Mesothelial cell of epicardium (in vitro differentiated cells): ENCODE measurements around the gene PGS1. TPM values are rescaled to one million over a fixed set of nuclear protein-coding genes. Genes with fewer than 3 reads are reported as not detected.

Experiments used
- DNase-seq, 2 experiments: peaks; one replicate each; pipeline ENCODE4 v3.0.0; 2021; ENCODE audit warnings: low spot score in 2 of 2; ENCODE audit not compliant: unreplicated experiment in 2 of 2
- H3K27ac Mint-ChIP-seq: 2 replicates; pipeline ENCODE4 v1.8.0; 2021; ENCODE audit warnings: mixed read lengths
- H3K27me3 Mint-ChIP-seq: 2 replicates; pipeline ENCODE4 v1.8.0; 2021; ENCODE audit warnings: low read depth, mixed read lengths
- H3K36me3 Mint-ChIP-seq: 2 replicates; pipeline ENCODE4 v1.8.0; 2021; ENCODE audit warnings: mixed read lengths
- H3K4me1 Mint-ChIP-seq: 2 replicates; pipeline ENCODE4 v1.8.0; 2021; ENCODE audit warnings: mixed read lengths
- H3K4me3 Mint-ChIP-seq: 2 replicates; pipeline ENCODE4 v1.8.0; 2021; ENCODE audit warnings: mild to moderate bottlenecking, moderate library complexity, mixed read lengths
- H3K9me3 Mint-ChIP-seq: 2 replicates; pipeline ENCODE4 v1.8.0; 2021; ENCODE audit warnings: mixed read lengths
- total RNA-seq: library from RNA; stranded (reverse); gene quantifications from 3 replicates; pipeline ENCODE4 v1.2.1, GENCODE V29; 2021
- TF ChIP-seq, protein P1 (sequence below): fragments of 200-600 bp; sonication (generic); IDR thresholded peaks from one replicate; pipeline ENCODE4 v1.5.0; 2021; ENCODE audit warnings: antibody characterized with exemption; ENCODE audit not compliant: unreplicated experiment

Gene PGS1
- total RNA-seq, 1 donor from 2014 or later, result 62.3 TPM

DNA sequence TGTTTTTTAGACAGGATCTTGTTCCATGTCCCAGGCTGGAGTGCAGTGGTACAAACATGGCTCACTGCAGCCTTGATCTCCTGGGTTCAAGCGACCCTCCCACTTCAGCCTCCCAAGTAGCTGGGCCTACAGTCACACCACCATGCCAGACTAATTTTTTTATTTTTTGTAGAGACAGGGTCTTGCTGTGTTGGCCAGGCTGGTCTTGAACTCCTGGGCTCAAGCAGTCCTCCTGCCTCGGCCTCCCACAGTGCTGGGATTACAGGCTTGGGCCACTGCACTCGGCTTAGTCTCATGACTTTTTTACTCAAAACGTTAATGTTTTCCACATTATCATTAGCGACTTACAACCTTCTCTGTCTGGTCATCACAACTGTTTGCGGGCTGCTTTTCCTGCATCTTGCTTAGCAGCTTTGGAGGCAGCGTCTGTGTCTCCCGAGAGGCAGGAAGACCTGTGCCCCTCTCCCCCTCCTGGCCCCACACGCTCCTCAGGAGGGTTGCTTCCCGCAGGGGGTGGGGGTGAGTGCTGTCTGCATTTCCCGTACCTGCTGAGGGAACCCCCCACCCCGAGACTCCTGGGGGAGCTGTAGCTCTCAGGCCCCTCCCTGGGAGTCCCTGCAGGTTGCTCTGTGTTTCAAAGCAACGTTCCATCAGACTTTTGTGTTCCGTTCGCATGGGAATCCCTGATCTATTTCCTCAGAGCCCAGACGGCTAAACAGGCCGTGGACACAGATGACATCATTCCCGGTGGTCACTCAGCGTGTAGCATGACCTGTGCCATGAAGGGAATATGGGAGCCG, 52.6 kb downstream of the PGS1 start:
- no peak for DNase-seq
- Mint-ChIP-seq H3K36me3 (peaks cover 11% of the 10 kb centered on the region), H3K4me1 (peaks cover 12% of the 10 kb centered on the region), H3K9me3 (no peaks in the 10 kb centered on the region), H3K4me3 (no peak overlapping the region), H3K27me3 (peaks cover 2% of the 10 kb centered on the region), H3K27ac (no peak overlapping the region)
- TF ChIP-seq, protein P1, sequence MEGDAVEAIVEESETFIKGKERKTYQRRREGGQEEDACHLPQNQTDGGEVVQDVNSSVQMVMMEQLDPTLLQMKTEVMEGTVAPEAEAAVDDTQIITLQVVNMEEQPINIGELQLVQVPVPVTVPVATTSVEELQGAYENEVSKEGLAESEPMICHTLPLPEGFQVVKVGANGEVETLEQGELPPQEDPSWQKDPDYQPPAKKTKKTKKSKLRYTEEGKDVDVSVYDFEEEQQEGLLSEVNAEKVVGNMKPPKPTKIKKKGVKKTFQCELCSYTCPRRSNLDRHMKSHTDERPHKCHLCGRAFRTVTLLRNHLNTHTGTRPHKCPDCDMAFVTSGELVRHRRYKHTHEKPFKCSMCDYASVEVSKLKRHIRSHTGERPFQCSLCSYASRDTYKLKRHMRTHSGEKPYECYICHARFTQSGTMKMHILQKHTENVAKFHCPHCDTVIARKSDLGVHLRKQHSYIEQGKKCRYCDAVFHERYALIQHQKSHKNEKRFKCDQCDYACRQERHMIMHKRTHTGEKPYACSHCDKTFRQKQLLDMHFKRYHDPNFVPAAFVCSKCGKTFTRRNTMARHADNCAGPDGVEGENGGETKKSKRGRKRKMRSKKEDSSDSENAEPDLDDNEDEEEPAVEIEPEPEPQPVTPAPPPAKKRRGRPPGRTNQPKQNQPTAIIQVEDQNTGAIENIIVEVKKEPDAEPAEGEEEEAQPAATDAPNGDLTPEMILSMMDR, result no peak

DNA sequence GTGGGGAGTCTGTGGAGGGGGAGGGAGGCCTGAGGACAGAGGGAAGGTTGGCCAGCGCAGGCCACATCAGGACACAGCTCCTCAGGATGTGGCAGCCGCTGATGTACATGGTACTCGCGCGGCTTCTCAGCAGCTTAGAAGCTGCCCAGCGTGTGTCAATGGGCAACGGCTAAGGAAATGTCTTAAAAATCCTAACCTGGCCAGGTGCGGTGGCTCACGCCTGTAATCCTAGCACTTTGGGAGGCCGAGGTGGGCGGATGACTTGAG, 53.2 kb downstream of the PGS1 start:
- DNase-seq, result no peak
- H3K4me1 Mint-ChIP-seq, result peaks cover 12% of the 10 kb centered on the region
- TF ChIP-seq, protein P1, result no peak
- peaks cover 11% of the 10 kb centered on the region for H3K36me3 Mint-ChIP-seq
- peaks cover 3% of the 10 kb centered on the region for H3K27me3 Mint-ChIP-seq
- no peaks in the 10 kb centered on the region for H3K9me3 Mint-ChIP-seq
- H3K27ac Mint-ChIP-seq, result no peak overlapping the region
- no peak overlapping the region for H3K4me3 Mint-ChIP-seq

DNA sequence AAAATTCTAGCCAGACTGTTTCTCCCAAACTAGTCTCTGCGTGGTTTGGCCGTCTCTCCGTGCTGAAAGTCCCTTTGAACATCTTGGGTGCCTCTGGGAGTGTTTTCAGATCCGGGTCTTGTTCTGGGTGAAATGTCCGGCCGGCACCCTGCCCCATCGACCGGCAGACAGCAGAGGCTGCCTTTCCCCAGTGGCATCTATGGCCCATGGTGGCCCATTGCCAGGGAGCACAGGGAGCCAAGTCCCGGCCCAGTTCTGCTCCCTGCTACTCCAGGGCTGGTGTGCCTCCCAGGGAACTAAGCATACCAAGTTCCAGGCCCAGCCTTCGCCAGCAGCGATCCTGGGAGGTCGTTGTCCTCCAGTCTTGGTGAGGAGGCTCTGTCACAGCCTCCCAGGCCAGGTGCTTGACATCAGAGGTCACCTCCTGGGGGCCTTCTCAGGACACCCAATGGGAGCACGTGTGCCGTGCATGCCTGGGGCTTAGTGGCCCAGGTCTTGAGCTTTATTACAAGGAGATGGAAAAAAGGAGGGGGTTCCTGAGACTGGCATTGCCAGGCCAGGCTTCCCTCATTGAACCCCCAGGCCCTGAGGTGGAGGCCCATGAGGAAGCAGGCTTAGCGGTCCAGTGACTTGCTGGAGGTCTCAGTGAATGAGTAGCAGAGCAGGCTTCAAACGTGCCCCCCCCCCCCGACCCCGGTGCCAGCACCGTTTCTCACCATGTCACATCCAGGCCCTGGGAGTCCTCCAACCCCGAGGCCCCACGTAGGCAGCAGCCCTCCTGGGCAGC, 54.0 kb downstream of the PGS1 start:
- TF ChIP-seq, protein P1, result no peak
- no peak overlapping the region for H3K27ac Mint-ChIP-seq
- peaks cover 12% of the 10 kb centered on the region for H3K4me1 Mint-ChIP-seq
- peaks cover 9% of the 10 kb centered on the region for H3K36me3 Mint-ChIP-seq
- H3K27me3 Mint-ChIP-seq, result peaks cover 6% of the 10 kb centered on the region
- no peak overlapping the region for H3K4me3 Mint-ChIP-seq
- no peaks in the 10 kb centered on the region for H3K9me3 Mint-ChIP-seq
- DNase-seq, result no peak

DNA sequence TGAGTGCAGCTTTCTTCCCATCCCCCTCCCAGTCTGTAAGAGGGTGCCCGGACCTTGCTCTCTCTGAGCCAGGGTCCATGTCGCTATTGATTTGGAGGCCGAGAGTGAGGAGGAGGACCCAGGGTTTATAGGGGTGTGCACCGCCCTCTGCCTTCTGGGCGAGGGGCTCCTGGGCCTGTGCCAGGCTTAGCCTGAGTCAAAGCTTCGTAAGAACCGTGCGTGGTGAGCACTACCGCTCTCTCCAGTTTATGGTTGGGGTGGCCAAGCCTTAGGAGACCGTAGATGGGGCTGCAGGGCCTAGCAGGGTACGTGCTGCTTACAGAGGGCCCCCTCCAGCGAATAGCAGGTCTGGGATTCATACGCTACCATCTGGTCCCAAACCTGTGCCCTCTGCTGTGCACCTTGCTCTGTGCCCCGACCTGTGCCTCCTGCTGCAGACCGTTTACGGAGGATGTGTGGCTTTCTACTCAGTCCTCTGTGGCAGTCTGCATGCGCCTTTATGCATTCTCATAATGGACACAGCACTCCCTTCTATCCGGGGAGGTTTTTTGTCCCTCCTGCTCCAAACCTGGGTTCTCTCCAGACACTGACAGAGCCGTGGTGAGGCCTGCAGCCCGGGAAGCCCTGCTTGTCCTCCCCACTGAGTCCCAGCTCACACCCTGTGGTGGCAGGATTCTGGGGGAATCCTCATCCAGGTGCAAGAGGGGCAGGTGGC, 54.7 kb downstream of the PGS1 start:
- H3K36me3 Mint-ChIP-seq, result peaks cover 9% of the 10 kb centered on the region
- TF ChIP-seq, protein P1, result no peak
- no peak for DNase-seq
- peaks cover 11% of the 10 kb centered on the region for H3K4me1 Mint-ChIP-seq
- peaks cover 6% of the 10 kb centered on the region for H3K27me3 Mint-ChIP-seq
- no peaks in the 10 kb centered on the region for H3K9me3 Mint-ChIP-seq
- no peak overlapping the region for H3K27ac Mint-ChIP-seq
- H3K4me3 Mint-ChIP-seq, result no peak overlapping the region

DNA sequence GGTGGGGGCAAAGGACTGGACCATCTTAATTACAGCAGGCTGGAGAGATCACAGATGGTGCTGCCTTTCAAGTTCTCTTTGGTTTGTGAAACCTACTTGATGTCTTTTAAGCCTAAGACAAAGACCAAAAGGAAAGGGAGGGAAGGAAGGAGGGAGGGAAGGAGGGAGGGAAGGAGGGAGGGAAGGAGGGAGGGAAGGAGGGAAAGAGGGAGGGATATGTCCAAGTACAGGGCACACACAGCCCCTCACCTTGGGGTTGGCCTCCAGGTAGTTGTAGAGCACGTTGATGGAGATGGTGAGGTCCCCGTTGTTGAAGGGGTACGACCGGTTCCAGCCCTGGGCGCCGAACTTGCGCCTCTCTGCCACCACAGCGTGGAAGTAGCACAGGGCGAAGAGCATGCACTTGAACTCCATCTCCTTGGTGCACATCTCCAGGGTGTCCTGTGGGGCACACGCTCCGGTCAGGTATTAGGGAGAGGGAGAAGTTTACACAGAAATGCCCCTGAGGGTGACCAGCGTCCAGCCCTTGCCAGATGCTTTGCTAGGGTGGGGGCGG, 55.4 kb downstream of the PGS1 start:
- DNase-seq, result no peak
- H3K27me3 Mint-ChIP-seq, result peaks cover 6% of the 10 kb centered on the region
- no peak overlapping the region for H3K4me3 Mint-ChIP-seq
- H3K27ac Mint-ChIP-seq, result no peak overlapping the region
- H3K4me1 Mint-ChIP-seq, result peaks cover 4% of the 10 kb centered on the region
- H3K36me3 Mint-ChIP-seq, result peaks cover 7% of the 10 kb centered on the region
- no peaks in the 10 kb centered on the region for H3K9me3 Mint-ChIP-seq
- TF ChIP-seq, protein P1, result no peak
